HCT116 (cell line): Measurements from ENCODE around the gene TNS3.

Source experiments
- CEBPB ChIP-seq: IDR thresholded peaks from 2 replicates; pipeline ENCODE4 v1.6.1; 2012; ENCODE audit warnings: low read depth
- EGR1 ChIP-seq: IDR thresholded peaks from 2 replicates; pipeline ENCODE4 v1.6.1; 2012; ENCODE audit warnings: low read depth
- ELF1 ChIP-seq: IDR thresholded peaks from 2 replicates; pipeline ENCODE4 v1.6.1; 2012; ENCODE audit warnings: low read depth, borderline replicate concordance
- EZH2 ChIP-seq: fragments of 200-600 bp; sonication (generic); IDR thresholded peaks from 2 replicates; pipeline ENCODE4 v1.6.1; 2017; ENCODE audit warnings: antibody characterized with exemption, mixed run types
- FOSL1 ChIP-seq: IDR thresholded peaks from 2 replicates; pipeline ENCODE4 v1.6.1; 2012; ENCODE audit warnings: low read depth
- POLR2A ChIP-seq: IDR thresholded peaks from 2 replicates; pipeline ENCODE4 v1.7.0; 2011; ENCODE audit warnings: borderline replicate concordance; ENCODE audit not compliant: insufficient read depth, insufficient read length; ENCODE audit errors: extremely low read depth
- RAD21 ChIP-seq: IDR thresholded peaks from 2 replicates; pipeline ENCODE4 v1.6.1; 2012; ENCODE audit warnings: low read depth, mild to moderate bottlenecking
- SRF ChIP-seq: IDR thresholded peaks from 2 replicates; pipeline ENCODE4 v1.6.1; 2012; ENCODE audit warnings: low read depth
- TF ChIP-seq, protein P1 (sequence below), 3 experiments: fragments of 200-600 bp in 1 of 3; sonication (generic) in 1 of 3; IDR thresholded peaks in 2 of 3; conservative IDR thresholded peaks in 1 of 3; 2 replicates each; pipeline ENCODE4 v1.5.1; 2012 to 2017; ENCODE audit warnings: low read depth in 2 of 3, low read length in 2 of 3, antibody characterized with exemption in 1 of 3, borderline replicate concordance in 1 of 3, control low read depth in 1 of 3, mild to moderate bottlenecking in 1 of 3, mixed read lengths in 1 of 3, mixed run types in 1 of 3, moderate library complexity in 1 of 3; ENCODE audit not compliant: insufficient read depth in 1 of 3
- TF ChIP-seq, protein P2 (sequence below): IDR thresholded peaks from 2 replicates; pipeline ENCODE4 v1.6.1; 2012
- TF ChIP-seq, protein P3 (sequence below): IDR thresholded peaks from 2 replicates; pipeline ENCODE4 v1.6.1; 2012; ENCODE audit warnings: low read depth

DNA sequence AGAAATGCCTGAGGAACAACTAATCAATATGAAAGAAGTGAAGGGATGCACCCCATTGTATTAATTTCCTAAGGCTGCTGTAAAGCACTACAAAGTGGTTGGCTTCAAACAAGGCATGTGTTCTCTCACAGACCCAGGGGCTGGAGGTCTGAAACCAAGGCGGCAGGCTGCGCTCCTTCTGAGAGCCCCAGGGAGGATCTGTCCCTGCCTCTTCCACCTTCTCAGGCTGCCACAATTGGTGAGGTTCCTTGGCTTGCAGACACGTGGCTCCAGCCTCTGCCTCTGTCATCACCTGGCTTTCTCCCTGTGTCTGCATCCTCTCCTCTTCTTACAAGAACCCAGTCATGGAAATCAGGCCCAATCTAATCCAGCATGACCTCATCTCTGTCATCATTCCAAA lies 110.1 kb downstream of the TNS3 start:
- TF ChIP-seq CEBPB (no peak), POLR2A (no peak), RAD21 (no peak), FOSL1 (no peak), EZH2 (no peak), SRF (no peak), EGR1 (no peak), ELF1 (no peak)
- TF ChIP-seq, protein P1, sequence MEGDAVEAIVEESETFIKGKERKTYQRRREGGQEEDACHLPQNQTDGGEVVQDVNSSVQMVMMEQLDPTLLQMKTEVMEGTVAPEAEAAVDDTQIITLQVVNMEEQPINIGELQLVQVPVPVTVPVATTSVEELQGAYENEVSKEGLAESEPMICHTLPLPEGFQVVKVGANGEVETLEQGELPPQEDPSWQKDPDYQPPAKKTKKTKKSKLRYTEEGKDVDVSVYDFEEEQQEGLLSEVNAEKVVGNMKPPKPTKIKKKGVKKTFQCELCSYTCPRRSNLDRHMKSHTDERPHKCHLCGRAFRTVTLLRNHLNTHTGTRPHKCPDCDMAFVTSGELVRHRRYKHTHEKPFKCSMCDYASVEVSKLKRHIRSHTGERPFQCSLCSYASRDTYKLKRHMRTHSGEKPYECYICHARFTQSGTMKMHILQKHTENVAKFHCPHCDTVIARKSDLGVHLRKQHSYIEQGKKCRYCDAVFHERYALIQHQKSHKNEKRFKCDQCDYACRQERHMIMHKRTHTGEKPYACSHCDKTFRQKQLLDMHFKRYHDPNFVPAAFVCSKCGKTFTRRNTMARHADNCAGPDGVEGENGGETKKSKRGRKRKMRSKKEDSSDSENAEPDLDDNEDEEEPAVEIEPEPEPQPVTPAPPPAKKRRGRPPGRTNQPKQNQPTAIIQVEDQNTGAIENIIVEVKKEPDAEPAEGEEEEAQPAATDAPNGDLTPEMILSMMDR (IDR thresholded peaks at IDR 0.05 in 2 of 3, conservative IDR thresholded peaks at IDR 0.05 in 1 of 3; ENCODE audit: borderline replicate concordance in 1 of 3, insufficient read depth in 1 of 3, low read depth in 2 of 3, low read length in 2 of 3), result no peak
- TF ChIP-seq, protein P2, sequence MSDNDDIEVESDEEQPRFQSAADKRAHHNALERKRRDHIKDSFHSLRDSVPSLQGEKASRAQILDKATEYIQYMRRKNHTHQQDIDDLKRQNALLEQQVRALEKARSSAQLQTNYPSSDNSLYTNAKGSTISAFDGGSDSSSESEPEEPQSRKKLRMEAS, result no peak
- TF ChIP-seq, protein P3, sequence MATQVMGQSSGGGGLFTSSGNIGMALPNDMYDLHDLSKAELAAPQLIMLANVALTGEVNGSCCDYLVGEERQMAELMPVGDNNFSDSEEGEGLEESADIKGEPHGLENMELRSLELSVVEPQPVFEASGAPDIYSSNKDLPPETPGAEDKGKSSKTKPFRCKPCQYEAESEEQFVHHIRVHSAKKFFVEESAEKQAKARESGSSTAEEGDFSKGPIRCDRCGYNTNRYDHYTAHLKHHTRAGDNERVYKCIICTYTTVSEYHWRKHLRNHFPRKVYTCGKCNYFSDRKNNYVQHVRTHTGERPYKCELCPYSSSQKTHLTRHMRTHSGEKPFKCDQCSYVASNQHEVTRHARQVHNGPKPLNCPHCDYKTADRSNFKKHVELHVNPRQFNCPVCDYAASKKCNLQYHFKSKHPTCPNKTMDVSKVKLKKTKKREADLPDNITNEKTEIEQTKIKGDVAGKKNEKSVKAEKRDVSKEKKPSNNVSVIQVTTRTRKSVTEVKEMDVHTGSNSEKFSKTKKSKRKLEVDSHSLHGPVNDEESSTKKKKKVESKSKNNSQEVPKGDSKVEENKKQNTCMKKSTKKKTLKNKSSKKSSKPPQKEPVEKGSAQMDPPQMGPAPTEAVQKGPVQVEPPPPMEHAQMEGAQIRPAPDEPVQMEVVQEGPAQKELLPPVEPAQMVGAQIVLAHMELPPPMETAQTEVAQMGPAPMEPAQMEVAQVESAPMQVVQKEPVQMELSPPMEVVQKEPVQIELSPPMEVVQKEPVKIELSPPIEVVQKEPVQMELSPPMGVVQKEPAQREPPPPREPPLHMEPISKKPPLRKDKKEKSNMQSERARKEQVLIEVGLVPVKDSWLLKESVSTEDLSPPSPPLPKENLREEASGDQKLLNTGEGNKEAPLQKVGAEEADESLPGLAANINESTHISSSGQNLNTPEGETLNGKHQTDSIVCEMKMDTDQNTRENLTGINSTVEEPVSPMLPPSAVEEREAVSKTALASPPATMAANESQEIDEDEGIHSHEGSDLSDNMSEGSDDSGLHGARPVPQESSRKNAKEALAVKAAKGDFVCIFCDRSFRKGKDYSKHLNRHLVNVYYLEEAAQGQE, result no peak
